Measurements from ENCODE around the gene LEKR1.

The LEKR1 gene

GRCh38 chr3:157063926-157064325, 237.8 kb downstream of the LEKR1 start:
- DNase-seq: no peak

GRCh38 chr3:157064402-157064801, 238.2 kb downstream of the LEKR1 start:
- DNase-seq: no peak

- no peak for DNase-seq
Measured at GRCh38 chr3:157065201-157065600, 239.0 kb downstream of the LEKR1 start.

GRCh38 chr3:157066335-157067098, 240.4 kb downstream of the LEKR1 start:
- DNase-seq: no peak

GRCh38 chr3:157067114-157067513, 241.0 kb downstream of the LEKR1 start:
- peak; percentile 14 for DNase-seq

GRCh38 chr3:157069406-157069805, 243.3 kb downstream of the LEKR1 start:
- DNase-seq: no peak

- DNase-seq: no peak
Measured at GRCh38 chr3:157069846-157070677, 243.9 kb downstream of the LEKR1 start.

- DNase-seq: no peak
Measured at GRCh38 chr3:157070678-157070999, 244.5 kb downstream of the LEKR1 start.

GRCh38 chr3:157071744-157072525, 245.8 kb downstream of the LEKR1 start:
- no peak for DNase-seq

GRCh38 chr3:157073810-157074209, 247.7 kb downstream of the LEKR1 start:
- DNase-seq: no peak

GRCh38 chr3:157074490-157074889, 248.3 kb downstream of the LEKR1 start:
- no peak for DNase-seq

GRCh38 chr3:157074981-157075380, 248.8 kb downstream of the LEKR1 start:
- no peak for DNase-seq

- DNase-seq: no peak
Measured at GRCh38 chr3:157075693-157076420, 249.7 kb downstream of the LEKR1 start.

- DNase-seq: no peak
Measured at GRCh38 chr3:157077565-157077991, 251.4 kb downstream of the LEKR1 start.

- no peak for DNase-seq
Measured at GRCh38 chr3:157078131-157078810, 252.1 kb downstream of the LEKR1 start.

GRCh38 chr3:157078811-157079185, 252.6 kb downstream of the LEKR1 start:
- DNase-seq: no peak

- no peak for DNase-seq
Measured at GRCh38 chr3:157079676-157080369, 253.7 kb downstream of the LEKR1 start.

- DNase-seq: no peak
Measured at GRCh38 chr3:157081626-157082210, 255.6 kb downstream of the LEKR1 start.

GRCh38 chr3:157082305-157082982, 256.3 kb downstream of the LEKR1 start:
- no peak for DNase-seq

GRCh38 chr3:157083824-157084223, 257.7 kb downstream of the LEKR1 start:
- DNase-seq: no peak
